ENCODE measurements around the gene COA7.
"Not testable (repeated sequence)": the region's sequence is repeated elsewhere in the genome, so short reads cannot be mapped to it uniquely, and the experiment has no call there.

Gene COA7

GRCh38 chr1:52697795-52698674 lies at the start of gene COA7:
Gene COA7 (minus strand): TSS chr1:52698347. CDS start chr1:52698326, 21 bp downstream.
- DNase-seq = peak; percentile 90

GRCh38 chr1:52747450-52747849 lies 49.3 kb upstream of the COA7 start:
- DNase-seq = no peak

GRCh38 chr1:52746189-52746588 lies 48.0 kb upstream of the COA7 start:
- no peak for DNase-seq

GRCh38 chr1:52741259-52741658 lies 43.1 kb upstream of the COA7 start:
- no peak for DNase-seq

GRCh38 chr1:52739699-52740467 lies 41.7 kb upstream of the COA7 start:
- DNase-seq = no peak

- DNase-seq = no peak
These were observed 40.7 kb upstream of the COA7 start for GRCh38 chr1:52738893-52739292.

DNA sequence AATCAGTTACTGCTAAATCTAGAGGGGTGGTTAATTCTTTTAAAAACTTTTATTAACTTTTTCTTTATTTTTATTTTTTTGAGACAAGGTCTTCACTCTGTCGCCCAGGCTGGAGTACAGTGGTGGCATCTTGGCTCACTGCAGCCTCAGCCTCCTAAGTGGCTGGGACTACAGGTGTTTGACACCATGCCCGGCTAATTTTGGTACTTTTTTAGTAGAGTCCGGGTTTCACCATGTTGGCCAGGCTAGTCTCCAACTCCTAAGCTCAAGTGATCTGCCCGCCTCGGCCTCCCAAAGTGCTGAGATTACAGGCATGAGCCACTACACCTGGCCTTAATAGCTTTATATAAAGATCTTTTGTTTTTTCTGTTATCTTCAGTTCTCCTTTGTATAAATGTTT lies 40.0 kb upstream of the COA7 start:
- DNase-seq = no peak

GRCh38 chr1:52735371-52735770 lies 37.2 kb upstream of the COA7 start:
- DNase-seq = not testable (repeated sequence)

DNA sequence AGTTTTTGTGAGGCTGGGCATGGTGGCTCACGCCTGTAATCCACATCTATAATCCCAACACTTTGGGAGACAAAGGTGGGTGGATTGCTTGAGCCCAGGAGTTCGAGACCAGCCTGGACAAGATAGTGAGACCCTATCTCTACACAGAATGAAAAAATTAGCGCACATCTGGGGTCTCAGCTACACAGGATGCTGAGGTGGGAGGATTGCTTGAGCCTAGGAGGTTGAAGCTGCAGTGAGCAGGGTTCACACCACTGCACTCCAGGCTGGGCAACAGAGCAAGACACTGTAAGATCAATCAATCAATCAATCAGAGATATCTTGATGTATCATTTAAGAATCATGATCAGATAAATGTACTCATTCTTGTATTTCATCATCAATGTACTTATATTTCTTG lies 35.2 kb upstream of the COA7 start:
- DNase-seq = no peak

GRCh38 chr1:52727956-52728656 lies 30.0 kb upstream of the COA7 start:
- no peak for DNase-seq

DNA sequence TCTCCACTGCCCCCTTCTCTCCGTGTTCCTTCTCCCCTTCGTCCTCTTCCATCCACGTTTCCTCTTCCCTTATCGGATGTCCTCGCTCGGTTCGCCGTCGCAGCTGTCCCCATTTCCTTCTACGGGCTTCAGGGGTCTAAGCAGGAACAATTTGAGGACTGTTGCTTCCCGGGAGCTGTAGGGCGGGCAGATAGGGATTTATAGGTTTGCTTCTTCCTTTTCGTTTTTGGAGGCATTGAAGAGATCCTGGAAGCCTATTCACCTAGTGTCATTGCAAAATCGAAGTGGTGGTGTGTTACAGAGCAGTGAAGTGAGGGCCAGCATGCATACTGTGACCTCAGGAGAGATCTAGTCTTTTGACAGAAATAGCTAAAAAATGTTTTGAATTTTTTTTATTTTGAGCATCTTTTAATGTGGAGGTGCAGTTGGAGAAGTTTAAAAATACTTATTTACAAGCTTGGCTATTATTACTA lies 29.0 kb upstream of the COA7 start:
- no peak for DNase-seq

- DNase-seq = peak; percentile 95
These were observed 28.3 kb upstream of the COA7 start, which contains the start of gene ZYG11B for GRCh38 chr1:52726265-52727113. Gene ZYG11B (plus strand): TSS chr1:52726453. CDS start chr1:52726654, 201 bp downstream.

GRCh38 chr1:52725903-52726264 lies 27.7 kb upstream of the COA7 start:
- no peak for DNase-seq

DNA sequence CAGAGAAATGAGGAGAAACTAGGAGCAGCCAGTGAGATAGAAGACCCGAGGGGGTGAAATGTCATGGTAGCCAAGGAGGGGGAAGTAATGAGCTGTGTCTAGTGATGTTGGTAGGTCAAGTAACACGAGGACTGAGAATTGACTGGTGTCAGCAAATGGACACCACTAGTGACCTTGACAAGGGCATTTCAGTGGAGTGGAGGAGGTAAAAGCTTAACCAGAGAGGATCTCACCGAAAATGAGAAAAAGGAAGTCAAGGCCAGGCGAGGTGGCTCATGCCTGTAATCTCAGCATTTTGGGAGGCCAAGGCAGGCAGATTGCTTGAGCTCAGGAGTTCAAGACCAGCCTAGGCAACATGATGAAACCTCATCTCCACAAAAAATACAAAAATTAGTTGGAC lies 25.1 kb upstream of the COA7 start:
- DNase-seq = no peak

- DNase-seq = not testable (repeated sequence)
These were observed 17.1 kb upstream of the COA7 start for GRCh38 chr1:52715296-52715695.

DNA sequence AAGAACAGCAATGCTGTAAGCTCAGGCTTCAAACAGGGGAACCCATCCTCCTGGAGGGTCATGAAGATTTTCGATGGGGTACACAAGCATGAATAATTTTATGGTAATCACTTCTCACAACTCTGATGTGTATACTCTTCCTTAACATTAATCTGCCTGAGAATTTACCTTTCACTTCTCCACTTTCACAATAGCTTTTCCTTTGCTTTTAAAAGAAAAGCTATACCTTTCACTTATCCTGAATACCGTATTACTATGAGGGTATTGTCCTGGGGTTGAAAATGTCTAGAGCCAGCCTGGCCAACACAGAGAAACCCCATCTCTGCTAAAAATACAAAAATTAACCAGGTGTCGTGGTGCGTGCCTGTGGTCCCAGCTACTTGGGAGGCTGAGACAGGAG lies 15.4 kb upstream of the COA7 start:
- DNase-seq = no peak

DNA sequence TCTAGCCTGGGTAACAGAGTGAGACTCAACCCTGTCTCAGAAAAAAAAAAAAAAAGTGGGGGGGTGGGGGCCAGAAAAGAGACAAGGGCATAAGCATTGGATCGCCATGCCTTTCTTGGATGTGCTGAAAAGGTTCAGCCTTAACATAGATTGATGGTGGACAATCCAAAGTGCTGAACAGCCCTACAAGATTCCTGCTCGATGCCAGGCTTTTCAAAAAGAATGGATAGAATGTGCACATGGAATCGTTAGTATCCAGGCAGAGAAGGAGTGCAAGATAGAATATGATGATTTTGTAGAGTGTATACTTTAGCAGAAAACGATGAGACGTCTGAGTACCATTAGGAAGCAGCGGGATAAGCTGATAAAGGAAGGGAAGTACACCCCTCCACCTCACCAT lies 10.9 kb upstream of the COA7 start:
- no peak for DNase-seq

- peak; percentile 91 for DNase-seq
These were observed 9.9 kb upstream of the COA7 start for GRCh38 chr1:52707927-52708655.

DNA sequence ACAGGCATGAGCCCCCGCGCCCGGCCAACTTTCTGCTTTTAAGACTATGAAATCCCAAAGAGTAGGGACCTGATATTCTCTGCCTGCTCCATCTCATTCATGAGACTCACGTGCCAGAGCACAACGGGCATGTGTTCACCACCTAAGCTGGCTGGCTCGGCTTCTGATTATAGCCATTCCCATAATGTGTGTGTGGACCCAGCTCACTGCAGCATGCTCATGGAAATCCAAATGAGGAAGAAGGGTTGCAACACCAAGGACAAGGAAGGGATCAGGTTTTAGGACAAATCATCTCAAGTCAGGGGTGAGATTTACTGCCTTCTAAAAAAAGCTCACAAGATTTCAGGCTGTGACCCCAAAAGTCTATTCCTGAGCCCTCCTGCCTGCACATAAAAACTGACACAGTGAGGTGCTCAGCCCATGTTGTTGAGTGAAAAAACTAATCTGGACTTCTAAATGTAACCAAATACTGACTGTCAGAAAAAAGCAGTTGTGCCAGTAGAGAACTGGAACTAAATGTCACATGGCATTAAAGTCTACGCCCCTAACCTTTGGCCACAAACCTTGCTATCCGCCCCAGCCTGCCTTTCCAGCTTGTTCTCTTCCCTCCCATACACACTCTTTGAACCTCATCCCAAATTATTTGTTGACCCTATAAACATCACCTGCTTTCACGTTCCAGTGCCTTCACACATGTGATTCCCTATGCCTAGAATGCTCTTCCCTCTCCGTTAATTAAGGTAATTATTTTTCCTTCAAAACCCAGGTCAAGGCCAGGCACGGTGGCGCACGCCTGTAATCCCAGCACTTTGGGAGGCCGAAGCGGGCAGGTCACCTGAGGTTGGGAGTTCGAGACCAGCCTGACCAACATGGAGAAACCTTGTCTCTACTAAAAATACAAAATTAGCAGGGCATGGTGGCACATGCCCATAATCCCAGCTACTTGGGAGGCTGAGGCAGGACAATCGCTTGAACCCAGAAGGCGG lies 9.1 kb upstream of the COA7 start:
- DNase-seq = no peak

DNA sequence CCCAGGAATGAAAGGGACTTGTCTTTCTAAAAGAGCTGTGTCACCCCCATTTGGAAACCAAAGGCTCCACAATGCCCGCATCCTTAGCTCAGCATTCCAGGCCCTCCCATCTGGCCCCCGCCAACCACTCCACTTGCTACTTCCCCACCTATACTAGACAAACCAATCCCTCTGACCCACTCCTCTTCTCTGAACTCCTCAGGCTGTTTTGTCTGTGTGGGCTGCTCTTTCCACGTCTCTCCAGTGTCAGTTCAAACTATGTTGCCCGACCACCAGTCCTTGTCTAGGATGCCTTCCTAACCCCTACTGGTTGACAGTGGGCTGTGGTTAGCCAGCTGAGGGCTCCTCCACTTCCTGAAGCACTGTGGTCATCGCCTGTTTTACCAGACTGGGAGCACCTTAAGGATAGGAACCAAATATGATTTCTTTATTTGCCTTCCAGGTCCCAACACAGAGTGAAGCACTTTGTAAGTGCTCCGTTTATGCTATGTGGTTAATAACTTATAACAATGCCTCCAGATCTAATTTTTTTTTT lies 8.1 kb upstream of the COA7 start:
- peak; percentile 86 for DNase-seq
